ENCODE data around the gene ZSCAN4. TPM values are rescaled to one million over a fixed set of nuclear protein-coding genes. Genes with fewer than 3 reads are reported as not detected.

ZSCAN4 gene, protein sequence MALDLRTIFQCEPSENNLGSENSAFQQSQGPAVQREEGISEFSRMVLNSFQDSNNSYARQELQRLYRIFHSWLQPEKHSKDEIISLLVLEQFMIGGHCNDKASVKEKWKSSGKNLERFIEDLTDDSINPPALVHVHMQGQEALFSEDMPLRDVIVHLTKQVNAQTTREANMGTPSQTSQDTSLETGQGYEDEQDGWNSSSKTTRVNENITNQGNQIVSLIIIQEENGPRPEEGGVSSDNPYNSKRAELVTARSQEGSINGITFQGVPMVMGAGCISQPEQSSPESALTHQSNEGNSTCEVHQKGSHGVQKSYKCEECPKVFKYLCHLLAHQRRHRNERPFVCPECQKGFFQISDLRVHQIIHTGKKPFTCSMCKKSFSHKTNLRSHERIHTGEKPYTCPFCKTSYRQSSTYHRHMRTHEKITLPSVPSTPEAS
- not detected in 5 replicates for total RNA-seq (2022; extraction: Qiagen RNA extraction; ENCODE audit: low read depth)

GRCh38 chr19:57668635-57669034, at the start of gene ZSCAN4:
Gene ZSCAN4, plus strand, starts transcription at chr19:57668935. Its CDS starts 7,211 bp downstream, at chr19:57676146.

DNA sequence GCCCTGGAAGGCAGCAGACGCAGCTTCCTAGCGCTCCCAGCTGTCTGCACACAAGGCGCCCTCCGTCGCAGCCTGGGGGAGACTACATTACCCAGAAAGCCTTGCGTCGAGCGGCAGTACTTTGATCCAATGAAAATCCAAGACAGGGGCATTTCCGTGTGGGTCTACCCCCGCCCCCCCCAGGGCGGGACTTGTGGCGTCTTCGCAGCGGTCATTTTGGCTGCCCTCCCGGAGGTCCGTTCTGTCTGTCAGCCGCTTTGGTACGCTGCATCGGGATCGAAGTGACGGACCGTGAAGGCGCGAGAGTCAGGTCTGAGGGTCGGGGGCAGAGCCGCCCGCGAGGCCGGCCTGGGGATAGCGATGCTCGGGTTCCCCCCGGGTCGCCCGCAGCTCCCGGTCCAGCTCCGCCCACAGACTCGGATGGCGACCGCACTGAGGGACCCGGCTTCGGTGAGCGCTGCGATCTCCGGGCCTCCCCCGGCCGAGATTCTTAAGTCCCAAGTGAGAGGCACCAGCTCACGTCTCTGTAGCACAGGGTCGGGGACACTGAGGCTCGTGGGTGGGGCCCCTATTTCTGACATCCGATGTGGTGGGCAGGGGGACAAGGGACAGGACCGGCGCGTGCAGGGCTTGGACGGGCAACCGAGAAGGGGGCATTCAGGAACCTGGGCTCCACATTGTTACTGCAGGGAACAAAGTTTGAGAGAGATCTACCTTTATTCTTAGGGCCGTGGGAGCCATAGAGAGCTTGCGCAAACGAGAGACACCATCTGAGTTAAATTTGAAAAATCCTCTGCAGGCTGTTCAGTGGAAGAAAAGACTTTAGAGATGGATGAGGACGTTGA, 35.5 kb upstream of the ZSCAN4 start, which contains the start of gene ZNF211:
ZNF211 (plus strand) TSS at position 182 of the 845 bp plus-strand sequence; CDS start at position 361, 179 bp downstream.

GRCh38 chr19:57708641-57709361, 40.1 kb downstream of the ZSCAN4 start, which contains the start of gene ZNF154:
Gene ZNF154, minus strand, starts transcription at chr19:57709204. Its CDS starts 233 bp downstream, at chr19:57708971.

Other genes with a start within 250 kb of the ZSCAN4 start
- 12.5 to 19.1 TPM (median 15.3 TPM) in 5 replicates for gene ZNF749, start 233.6 kb upstream of the ZSCAN4 start, total RNA-seq (2022; extraction: Qiagen RNA extraction; ENCODE audit: low read depth)
- 0.06 TPM in 1 of 5 replicates, not detected in the others for gene VN1R1, start 211.8 kb upstream of the ZSCAN4 start, total RNA-seq (2022; extraction: Qiagen RNA extraction; ENCODE audit: low read depth)
- 0.97 to 2.1 TPM (median 1.4 TPM) in 5 replicates for gene ZNF772, start 191.4 kb upstream of the ZSCAN4 start, total RNA-seq (2022; extraction: Qiagen RNA extraction; ENCODE audit: low read depth)
- gene ZNF419, start 181.2 kb upstream of the ZSCAN4 start, total RNA-seq (2022; extraction: Qiagen RNA extraction; ENCODE audit: low read depth) = 5.8 to 8.5 TPM (median 6.7 TPM) in 5 replicates
- 5.0 to 6.0 TPM (median 5.3 TPM) in 5 replicates for gene ZNF773, start 169.0 kb upstream of the ZSCAN4 start, total RNA-seq (2022; extraction: Qiagen RNA extraction; ENCODE audit: low read depth)
- 1.3 to 2.0 TPM (median 1.8 TPM) in 5 replicates for gene ZNF549, start 141.6 kb upstream of the ZSCAN4 start, total RNA-seq (2022; extraction: Qiagen RNA extraction; ENCODE audit: low read depth)
- gene ZNF550, start 109.1 kb upstream of the ZSCAN4 start, total RNA-seq (2022; extraction: Qiagen RNA extraction; ENCODE audit: low read depth) = 2.2 to 4.5 TPM (median 3.8 TPM) in 5 replicates
- gene ZNF416, start 90.0 kb upstream of the ZSCAN4 start, total RNA-seq (2022; extraction: Qiagen RNA extraction; ENCODE audit: low read depth) = 3.7 to 6.0 TPM (median 4.2 TPM) in 5 replicates
- gene ZIK1, start 84.8 kb upstream of the ZSCAN4 start, total RNA-seq (2022; extraction: Qiagen RNA extraction; ENCODE audit: low read depth) = not detected in 5 replicates
- gene ZNF530, start 69.0 kb upstream of the ZSCAN4 start, total RNA-seq (2022; extraction: Qiagen RNA extraction; ENCODE audit: low read depth) = 4.5 to 6.3 TPM (median 5.1 TPM) in 5 replicates
- 8.5 to 9.6 TPM (median 9.3 TPM) in 5 replicates for gene ZNF134, start 54.7 kb upstream of the ZSCAN4 start, total RNA-seq (2022; extraction: Qiagen RNA extraction; ENCODE audit: low read depth)
- gene ZNF211, start 35.8 kb upstream of the ZSCAN4 start, total RNA-seq (2022; extraction: Qiagen RNA extraction; ENCODE audit: low read depth) = 5.6 to 7.1 TPM (median 6.0 TPM) in 5 replicates
- gene ZNF551, start 13.0 kb downstream of the ZSCAN4 start, total RNA-seq (2022; extraction: Qiagen RNA extraction; ENCODE audit: low read depth) = 4.7 to 5.7 TPM (median 5.1 TPM) in 5 replicates
- not detected in 5 replicates for gene ZNF154, start 40.3 kb downstream of the ZSCAN4 start, total RNA-seq (2022; extraction: Qiagen RNA extraction; ENCODE audit: low read depth)
- gene ZNF671, start 58.7 kb downstream of the ZSCAN4 start, total RNA-seq (2022; extraction: Qiagen RNA extraction; ENCODE audit: low read depth) = 0.70 to 1.1 TPM (median 0.72 TPM) in 5 replicates
- gene ZNF776, start 77.9 kb downstream of the ZSCAN4 start, total RNA-seq (2022; extraction: Qiagen RNA extraction; ENCODE audit: low read depth) = 4.6 to 11.1 TPM (median 5.6 TPM) in 5 replicates
- 5.4 to 7.4 TPM (median 6.2 TPM) in 5 replicates for gene ZNF586, start 100.7 kb downstream of the ZSCAN4 start, total RNA-seq (2022; extraction: Qiagen RNA extraction; ENCODE audit: low read depth)
- gene ZNF552, start 146.0 kb downstream of the ZSCAN4 start, total RNA-seq (2022; extraction: Qiagen RNA extraction; ENCODE audit: low read depth) = 4.4 to 6.7 TPM (median 5.6 TPM) in 5 replicates
- gene ZNF587B, start 161.4 kb downstream of the ZSCAN4 start, total RNA-seq (2022; extraction: Qiagen RNA extraction; ENCODE audit: low read depth) = 7.1 to 9.5 TPM (median 8.5 TPM) in 5 replicates
- 5.1 to 7.5 TPM (median 5.8 TPM) in 5 replicates for gene ZNF587, start 180.9 kb downstream of the ZSCAN4 start, total RNA-seq (2022; extraction: Qiagen RNA extraction; ENCODE audit: low read depth)
- gene ZNF814, start 220.1 kb downstream of the ZSCAN4 start, total RNA-seq (2022; extraction: Qiagen RNA extraction; ENCODE audit: low read depth) = 1.5 to 3.9 TPM (median 2.3 TPM) in 5 replicates
- 3.4 to 5.1 TPM (median 4.2 TPM) in 5 replicates for gene ZNF417, start 247.7 kb downstream of the ZSCAN4 start, total RNA-seq (2022; extraction: Qiagen RNA extraction; ENCODE audit: low read depth)